ENCODE measurements around the gene VPS52. TPM values are rescaled to one million over a fixed set of nuclear protein-coding genes. Genes with fewer than 3 reads are reported as not detected.
"Not testable (repeated sequence)": the region's sequence is repeated elsewhere in the genome, so short reads cannot be mapped to it uniquely, and the experiment has no call there.

The VPS52 gene
- polyA plus RNA-seq, 3 donors = 69.2 to 99.3 (median 74.0) TPM

DNA sequence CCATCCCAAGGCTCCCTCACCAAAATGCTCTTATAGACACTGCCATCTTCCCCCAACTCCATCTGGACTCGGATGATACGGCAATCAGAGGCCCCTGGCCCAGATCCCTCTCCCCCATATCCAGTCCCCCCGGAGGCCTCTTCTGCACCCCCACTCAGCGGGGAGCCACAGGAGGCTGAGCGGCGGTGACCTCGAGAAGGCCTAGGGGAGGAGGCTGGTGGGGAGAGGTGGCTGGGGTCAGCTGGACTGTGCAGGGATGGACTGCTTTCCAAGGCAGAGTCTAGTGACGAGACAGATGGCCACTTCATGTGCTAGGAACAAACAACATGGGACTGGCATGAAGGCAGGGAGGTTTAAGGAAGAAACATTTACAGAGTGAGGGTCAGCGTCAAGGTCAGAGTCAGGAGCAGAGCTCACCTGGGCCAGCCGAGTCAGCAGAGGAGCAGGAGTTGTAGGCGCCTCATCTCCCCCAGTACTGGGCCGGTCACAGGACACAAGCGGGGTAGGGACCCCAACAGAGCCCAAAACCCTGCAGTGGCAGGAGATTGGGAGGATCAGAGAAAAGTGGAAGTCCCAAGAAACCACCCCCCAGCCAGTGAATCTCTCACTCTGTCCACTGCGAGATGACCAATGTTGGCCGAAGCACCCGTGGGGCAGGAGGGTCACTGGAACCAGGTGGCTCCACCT is 21.5 kb upstream of the VPS52 start:
- no peak for DNase-seq (ENCODE audit: extremely low read depth in 1 of 11, low read depth in 9 of 11, low spot score in 4 of 11)

DNA sequence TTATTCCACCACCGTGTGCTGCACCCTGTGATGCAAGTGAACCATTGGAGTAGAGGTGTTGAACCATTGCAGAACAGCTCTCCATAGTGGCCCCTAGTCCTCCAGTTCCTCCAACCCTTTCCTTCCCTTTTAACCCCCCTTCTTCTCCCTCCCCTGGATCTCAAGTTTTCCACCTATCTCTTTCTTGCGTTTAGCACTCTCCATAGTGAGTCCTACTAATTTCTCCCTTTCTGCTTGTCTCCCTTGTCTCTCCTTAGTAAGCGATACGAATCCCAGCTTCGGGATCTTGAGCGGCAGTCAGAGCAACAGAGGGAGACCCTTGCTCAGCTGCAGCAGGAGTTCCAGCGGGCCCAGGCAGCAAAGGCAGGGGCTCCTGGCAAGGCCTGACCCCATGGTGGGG is 18.8 kb upstream of the VPS52 start:
- DNase-seq (ENCODE audit: extremely low read depth in 1 of 11, low read depth in 9 of 11, low spot score in 4 of 11) = no peak

- DNase-seq (ENCODE audit: extremely low read depth in 1 of 11, low read depth in 9 of 11, low spot score in 4 of 11) = no peak
Observed at GRCh38 chr6:33289784-33290315, 18.2 kb upstream of the VPS52 start.

- DNase-seq (ENCODE audit: extremely low read depth in 1 of 11, low read depth in 9 of 11, low spot score in 4 of 11) = peak in 9 of 11 donors; percentile 77 to 93 (median 88)
Observed at GRCh38 chr6:33288921-33289783, 17.5 kb upstream of the VPS52 start, which contains the start of the genes PFDN6 and WDR46. Gene PFDN6 (plus strand): TSS chr6:33289601. CDS start chr6:33289857, 256 bp downstream. Gene WDR46 (minus strand): TSS chr6:33289239. CDS start chr6:33289170, 69 bp downstream.

DNA sequence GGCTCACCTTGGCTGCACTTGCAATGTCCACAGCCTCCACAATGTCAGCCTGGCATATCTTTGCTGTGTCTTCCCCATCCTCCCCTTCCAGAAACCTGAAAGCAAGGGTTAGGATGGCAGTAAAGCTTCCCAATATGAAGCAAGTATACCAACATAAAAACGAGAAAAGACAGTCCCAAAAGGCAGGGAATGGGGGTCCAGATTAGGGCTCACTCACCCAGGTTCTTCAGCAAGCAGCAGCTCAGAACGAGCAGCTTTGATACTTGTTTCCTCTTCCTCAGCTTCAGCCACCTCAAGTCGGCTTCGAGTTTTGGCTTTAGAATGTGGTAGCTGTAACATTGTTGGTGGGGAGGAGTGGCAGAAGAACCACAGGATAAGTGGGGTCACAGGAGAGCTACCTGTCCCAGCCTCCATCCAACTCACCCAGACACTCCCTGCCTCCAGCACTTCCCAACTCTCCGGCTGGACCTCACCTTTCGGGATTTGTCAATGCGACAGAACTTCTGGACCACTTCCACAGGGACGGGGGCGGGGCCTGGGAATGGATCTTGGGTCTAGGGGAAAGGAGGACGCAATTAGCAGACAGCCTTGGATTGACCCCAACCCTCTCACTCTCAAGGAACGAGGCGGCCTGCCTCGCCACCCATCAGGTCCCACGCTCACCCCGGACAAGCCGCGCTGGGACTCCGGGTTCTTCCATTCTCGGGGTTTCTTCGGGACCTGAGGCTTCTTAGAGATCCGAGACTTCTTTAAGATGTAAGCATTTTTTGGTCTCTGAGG is 16.7 kb upstream of the VPS52 start:
- no peak for DNase-seq (ENCODE audit: extremely low read depth in 1 of 11, low read depth in 9 of 11, low spot score in 4 of 11)

DNA sequence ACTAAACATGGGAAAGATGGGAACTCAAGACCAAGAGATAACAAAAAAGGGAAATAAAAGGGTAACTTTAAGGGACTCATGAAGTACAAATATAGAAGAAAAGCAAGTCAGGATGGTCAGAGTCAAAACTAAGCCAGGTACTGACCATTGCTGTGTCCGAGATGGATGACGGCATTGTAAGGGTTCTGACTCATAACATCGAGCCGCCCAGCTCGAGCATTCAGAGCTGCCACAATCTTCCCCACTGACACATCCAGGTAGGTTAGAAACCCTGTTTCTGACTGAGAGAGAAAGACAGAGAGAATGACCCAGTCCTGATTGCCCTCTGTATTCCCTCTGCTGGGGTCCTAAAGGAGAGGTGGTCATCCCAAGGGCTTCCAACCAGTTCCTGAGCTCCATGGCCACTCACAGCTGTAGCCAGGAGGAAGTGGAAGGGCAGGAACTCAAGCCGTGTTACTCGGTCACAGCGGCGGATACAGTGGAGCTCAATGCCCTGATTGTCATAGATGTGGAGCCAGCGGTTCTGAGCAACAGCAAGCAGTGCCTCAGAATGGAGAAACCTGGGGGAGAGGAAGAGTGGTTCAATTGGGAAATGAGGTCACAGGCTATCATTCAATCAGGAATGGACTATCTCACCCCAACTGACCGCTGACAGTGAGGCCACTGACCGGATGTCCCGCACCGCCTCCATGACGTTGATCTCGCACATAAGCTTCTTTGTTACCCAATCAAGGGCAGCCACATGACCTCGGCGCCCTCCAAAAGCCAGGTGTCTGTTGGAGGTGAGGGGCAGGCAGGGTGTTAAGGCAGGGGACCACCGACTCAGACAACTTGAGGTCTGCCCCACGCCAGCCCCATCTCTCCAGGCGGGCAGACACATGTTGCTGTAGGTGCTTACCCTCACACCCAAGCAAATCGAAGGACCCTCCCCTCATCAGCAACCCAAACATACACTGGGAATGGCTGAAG is 15.6 kb upstream of the VPS52 start:
- no peak for DNase-seq (ENCODE audit: extremely low read depth in 1 of 11, low read depth in 9 of 11, low spot score in 4 of 11)

DNA sequence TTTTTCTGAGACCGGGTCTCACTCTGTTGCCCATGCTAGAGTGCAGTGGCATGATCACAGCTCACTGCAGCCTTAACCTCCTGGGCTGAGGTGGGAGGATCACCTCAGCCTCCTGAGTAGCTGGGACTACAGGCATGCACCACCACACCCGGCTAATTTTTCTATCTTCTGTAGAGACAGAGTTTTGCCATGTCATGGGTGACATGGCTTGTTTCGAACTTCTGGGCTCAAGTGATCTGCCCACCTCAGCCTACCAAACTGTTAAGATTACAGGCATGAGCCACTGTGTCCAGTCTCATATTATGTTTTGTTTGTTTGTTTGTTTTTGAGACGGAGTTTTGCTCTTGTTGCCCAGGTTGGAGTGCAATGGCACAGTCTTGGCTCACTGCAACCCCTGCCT is 13.5 kb upstream of the VPS52 start:
- DNase-seq (ENCODE audit: extremely low read depth in 1 of 11, low read depth in 9 of 11, low spot score in 4 of 11) = not testable (repeated sequence)

GRCh38 chr6:33280539-33280938 is 8.9 kb upstream of the VPS52 start:
- no peak for DNase-seq (ENCODE audit: extremely low read depth in 1 of 11, low read depth in 9 of 11, low spot score in 4 of 11)

DNA sequence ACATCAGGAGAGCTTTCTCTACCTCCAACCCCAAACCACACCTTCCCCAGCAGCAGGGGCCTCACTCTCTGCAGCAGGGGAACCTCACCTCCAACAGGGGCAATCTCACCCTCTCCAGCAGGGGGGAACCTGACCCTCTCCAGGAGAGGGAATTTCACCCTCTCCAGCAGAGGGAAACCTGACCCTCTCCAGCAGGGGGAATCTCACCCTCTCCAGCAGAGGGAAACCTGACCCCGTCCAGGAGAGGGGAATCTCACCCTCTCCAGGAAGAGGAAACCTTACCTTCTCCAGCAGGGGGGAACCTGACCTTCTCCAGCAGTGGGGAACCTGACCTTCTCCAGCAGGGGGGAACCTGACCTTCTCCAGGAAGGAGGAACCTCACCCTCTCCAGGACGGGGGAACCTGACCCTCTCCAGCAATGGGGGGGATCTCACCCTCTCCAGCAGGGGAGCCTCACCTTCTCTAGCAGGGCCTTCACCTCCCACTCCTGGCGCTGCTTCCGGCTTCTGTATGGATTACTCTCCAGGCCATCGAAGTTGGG is 8.4 kb upstream of the VPS52 start:
- peak in 1 of 11 donors; percentile 28 for DNase-seq (ENCODE audit: extremely low read depth in 1 of 11, low read depth in 9 of 11, low spot score in 4 of 11)

GRCh38 chr6:33279257-33279695 is 7.6 kb upstream of the VPS52 start:
- no peak for DNase-seq (ENCODE audit: extremely low read depth in 1 of 11, low read depth in 9 of 11, low spot score in 4 of 11)

DNA sequence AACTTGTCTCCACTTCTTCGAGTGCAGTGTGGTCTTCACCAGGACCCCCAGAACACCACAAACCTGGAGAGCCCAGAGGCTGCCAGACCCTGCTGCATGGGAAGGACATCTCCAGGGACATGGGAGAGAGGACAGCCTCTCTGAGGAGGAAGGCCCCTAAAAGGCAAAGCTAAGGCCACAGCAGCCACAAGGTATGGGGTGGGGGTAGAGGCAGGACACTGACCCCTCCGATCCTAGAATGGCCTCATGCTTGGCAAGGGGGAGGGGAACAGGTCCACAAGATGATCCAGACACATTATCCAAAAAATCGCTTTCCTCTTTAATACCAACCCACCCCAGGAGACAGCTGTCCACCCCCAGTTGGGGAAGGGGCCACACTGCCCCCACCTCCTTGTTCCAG is 7.1 kb upstream of the VPS52 start:
- no peak for DNase-seq (ENCODE audit: extremely low read depth in 1 of 11, low read depth in 9 of 11, low spot score in 4 of 11)

GRCh38 chr6:33278392-33278741 is 6.7 kb upstream of the VPS52 start:
- DNase-seq (ENCODE audit: extremely low read depth in 1 of 11, low read depth in 9 of 11, low spot score in 4 of 11) = no peak

GRCh38 chr6:33277663-33278391 is 6.2 kb upstream of the VPS52 start:
- no peak for DNase-seq (ENCODE audit: extremely low read depth in 1 of 11, low read depth in 9 of 11, low spot score in 4 of 11)

GRCh38 chr6:33276864-33277662 is 5.4 kb upstream of the VPS52 start, which contains the start of gene B3GALT4:
Gene B3GALT4 (plus strand): TSS chr6:33277123. CDS start chr6:33277420, 297 bp downstream.
- peak in 5 of 11 donors; percentile 30 to 78 (median 58) for DNase-seq (ENCODE audit: extremely low read depth in 1 of 11, low read depth in 9 of 11, low spot score in 4 of 11)

DNA sequence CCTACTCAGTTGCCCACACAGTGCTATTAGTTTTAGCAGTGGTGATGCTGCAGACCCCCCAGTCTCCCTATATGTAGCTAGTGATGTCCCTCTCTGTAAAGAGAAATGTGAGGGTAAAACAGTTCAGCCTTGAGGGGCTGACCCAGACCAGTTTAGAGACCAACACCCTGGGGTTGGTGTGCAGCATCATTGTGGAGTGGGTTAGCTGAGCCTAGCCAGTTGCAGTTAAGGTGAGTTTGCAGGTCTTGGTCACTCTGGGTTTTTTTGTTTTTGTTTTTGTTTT is 4.8 kb upstream of the VPS52 start:
- no peak for DNase-seq (ENCODE audit: extremely low read depth in 1 of 11, low read depth in 9 of 11, low spot score in 4 of 11)

- DNase-seq (ENCODE audit: extremely low read depth in 1 of 11, low read depth in 9 of 11, low spot score in 4 of 11) = not testable (repeated sequence)
Observed at GRCh38 chr6:33275795-33276580, 4.3 kb upstream of the VPS52 start.

Measured in renal cortex interstitium (tissue), 11 donors.